IMR-90 (cell line): ENCODE measurements around the gene CYGB. TPM values are rescaled to one million over a fixed set of nuclear protein-coding genes. Genes with fewer than 3 reads are reported as not detected.

Source experiments
- CHD1 ChIP-seq: IDR thresholded peaks from 2 replicates; pipeline ENCODE4 v1.6.1; 2012; ENCODE audit warnings: low read depth, low read length, improper control_type of control experiment
- FOS ChIP-seq: fragments of 150-350 bp; IDR thresholded peaks from 2 replicates; pipeline ENCODE4 v1.6.1; 2016; ENCODE audit warnings: low read depth, low read length
- MAZ ChIP-seq: IDR thresholded peaks from 2 replicates; pipeline ENCODE4 v1.6.1; 2012; ENCODE audit warnings: low read depth, mild to moderate bottlenecking, low read length, improper control_type of control experiment, moderate library complexity, borderline replicate concordance
- polyA plus RNA-seq, 3 experiments: library from polyadenylated mRNA; depleted of rRNA; stranded (reverse); fragments of >200 nt; gene quantifications; 2 replicates each; pipeline ENCODE4 v1.2.3, GENCODE V29; 2012; ENCODE audit warnings: low replicate concordance in 1 of 3
- total RNA-seq: library from RNA; depleted of rRNA; stranded (reverse); fragments of >200 nt; gene quantifications from 2 replicates; pipeline ENCODE4 v1.2.3, GENCODE V29; 2012
- TF ChIP-seq, protein P1 (sequence below): fragments of 150-350 bp; IDR thresholded peaks from 2 replicates; pipeline ENCODE4 v1.6.1; 2017; ENCODE audit warnings: mild to moderate bottlenecking, antibody characterized with exemption, low read length, low read depth

CYGB gene
- total and polyA plus RNA-seq, 2 of the 4 experiments (the other 2 are of a cell fraction) = 1.3 to 2.9 TPM

DNA sequence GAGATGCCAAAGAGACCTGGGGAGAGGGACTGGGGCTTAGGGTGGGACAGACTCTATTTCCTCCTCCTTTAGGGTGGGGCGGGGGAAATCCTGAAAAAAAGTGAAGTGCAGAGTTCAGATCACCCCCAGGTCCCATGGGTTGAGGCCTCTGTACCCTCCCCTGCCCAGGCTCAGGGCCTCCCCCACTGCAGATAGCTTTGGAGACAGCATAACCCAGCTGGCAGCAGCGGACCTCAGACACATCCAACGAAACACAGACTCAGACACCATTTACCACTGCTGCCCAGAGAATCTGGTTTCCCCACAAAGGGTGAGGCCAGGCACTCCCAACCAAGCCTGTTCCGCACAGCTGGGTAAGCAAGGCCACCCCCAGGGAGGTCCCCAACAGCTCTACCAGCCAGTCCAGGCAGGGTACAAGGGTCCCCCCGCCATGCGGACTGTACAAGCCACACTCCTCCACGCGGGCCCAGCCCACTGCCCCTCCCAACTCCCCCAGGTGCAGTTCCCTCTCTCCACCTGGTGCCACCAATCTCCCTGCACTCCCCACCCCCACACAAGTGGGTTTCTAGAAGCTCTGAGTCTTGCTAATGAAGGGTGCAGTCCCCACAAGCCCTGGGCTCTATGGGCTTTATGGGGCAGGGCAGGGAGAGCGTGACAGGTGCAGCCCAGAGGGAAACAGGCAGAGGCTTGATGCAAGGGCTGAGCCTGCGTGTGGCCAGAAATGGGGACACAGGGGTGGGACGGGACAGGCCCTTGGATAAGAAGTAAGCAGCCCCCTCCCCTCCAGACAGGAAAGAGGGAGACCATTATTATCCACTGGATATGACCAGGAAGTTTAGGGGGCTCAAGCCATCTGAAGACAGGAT, 45.2 kb downstream of the CYGB start (continued):
- TF ChIP-seq FOS = no peak
- no peak for TF ChIP-seq MAZ
- TF ChIP-seq CHD1 = no peak
- TF ChIP-seq, protein P1, sequence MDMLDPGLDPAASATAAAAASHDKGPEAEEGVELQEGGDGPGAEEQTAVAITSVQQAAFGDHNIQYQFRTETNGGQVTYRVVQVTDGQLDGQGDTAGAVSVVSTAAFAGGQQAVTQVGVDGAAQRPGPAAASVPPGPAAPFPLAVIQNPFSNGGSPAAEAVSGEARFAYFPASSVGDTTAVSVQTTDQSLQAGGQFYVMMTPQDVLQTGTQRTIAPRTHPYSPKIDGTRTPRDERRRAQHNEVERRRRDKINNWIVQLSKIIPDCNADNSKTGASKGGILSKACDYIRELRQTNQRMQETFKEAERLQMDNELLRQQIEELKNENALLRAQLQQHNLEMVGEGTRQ = no peak
